Activated naive CD4-positive, alpha-beta T cell treated with anti-CD3 and anti-CD28 coated beads for 36 hours (primary cell): ENCODE results near the gene TBX10. TPM values are rescaled to one million over a fixed set of nuclear protein-coding genes. Genes with fewer than 3 reads are reported as not detected.
"Not testable (repeated sequence)": the region's sequence is repeated elsewhere in the genome, so short reads cannot be mapped to it uniquely, and the experiment has no call there.

Experiments used
- CTCF ChIA-PET: fragments of 350-600 bp; sonication (Branson Sonifier 250); formaldehyde crosslinking; loops from one replicate; lab custom pipeline; 2021; ENCODE audit warnings: antibody characterized with exemption; lab: Charles Lee
- DNase-seq: peaks from one replicate; pipeline ENCODE4 v3.0.0-alpha.2; 2020
- H3K27ac Mint-ChIP-seq: one replicate; pipeline ENCODE4 v1.8.0; 2021; ENCODE audit warnings: mild to moderate bottlenecking, mixed read lengths
- H3K27me3 Mint-ChIP-seq: one replicate; pipeline ENCODE4 v1.8.0; 2021; ENCODE audit warnings: low read depth, mixed read lengths
- H3K36me3 Mint-ChIP-seq: one replicate; pipeline ENCODE4 v1.8.0; 2021; ENCODE audit warnings: low read depth, mixed read lengths
- H3K4me1 Mint-ChIP-seq: one replicate; pipeline ENCODE4 v1.8.0; 2021; ENCODE audit warnings: low read depth, mixed read lengths
- H3K4me3 Mint-ChIP-seq: one replicate; pipeline ENCODE4 v1.8.0; 2021; ENCODE audit warnings: mild to moderate bottlenecking, moderate library complexity, mixed read lengths
- H3K9me3 Mint-ChIP-seq: one replicate; pipeline ENCODE4 v1.8.0; 2021; ENCODE audit warnings: mixed read lengths
- intact Hi-C: fragments of 100-400 bp; cut with micrococcal nuclease; formaldehyde crosslinking; loops from one replicate; pipeline ENCODE4 v1.15.1; 2023
- total RNA-seq, 2 experiments: library from RNA; stranded (reverse); gene quantifications; one replicate each; pipeline ENCODE4 v1.2.3, GENCODE V29; 2021

The TBX10 gene
- total RNA-seq, 2 experiments from 2014 or later, result not detected

DNA sequence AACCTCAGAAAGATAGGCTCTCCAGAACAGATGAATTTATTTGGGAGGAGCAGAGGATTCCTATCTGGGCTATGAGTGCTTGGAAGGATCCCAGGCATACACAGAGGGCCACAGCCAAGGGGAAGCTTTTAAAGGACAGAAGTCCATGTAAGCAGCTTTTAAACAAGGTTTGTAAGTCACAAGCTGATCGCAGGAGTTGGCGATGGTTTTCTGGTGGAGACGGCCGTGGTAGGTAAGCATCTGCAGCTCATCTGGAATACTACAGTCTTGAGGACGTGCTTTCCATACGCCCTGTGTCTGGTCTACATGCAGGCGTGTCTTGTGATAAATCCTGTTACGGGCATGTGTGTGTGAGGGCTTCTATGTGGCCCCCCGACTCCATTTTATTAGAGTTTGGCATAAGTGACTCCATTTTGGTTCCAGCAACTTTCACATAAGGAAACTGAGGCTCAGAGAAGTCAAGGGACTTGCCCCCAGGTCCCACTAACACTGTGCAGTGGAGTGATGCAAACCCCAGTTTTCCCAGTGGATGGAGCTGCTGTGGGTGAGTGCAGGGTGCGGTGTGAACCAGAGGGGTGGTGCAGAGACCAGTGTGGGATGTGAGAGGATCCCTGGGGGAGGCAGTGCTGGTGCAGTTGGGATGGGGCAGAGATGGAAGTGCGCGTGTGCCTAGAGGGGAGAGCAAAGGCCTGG is 22.7 kb upstream of the TBX10 start:
- H3K27ac Mint-ChIP-seq, result no peak overlapping the region
- H3K27me3 Mint-ChIP-seq, result no peaks in the 10 kb centered on the region
- DNase-seq, result no peak
- intact Hi-C loops, result no loop called here
- H3K36me3 Mint-ChIP-seq, result no peaks in the 10 kb centered on the region
- H3K4me1 Mint-ChIP-seq, result peaks cover 6% of the 10 kb centered on the region
- CTCF ChIA-PET, result interaction anchor here (0.8 to 1.3 kb wide), 2 partner anchors 16 to 26 kb away, joined by 3 read pairs; no protein-coding TSS in a partner anchor
- no peaks in the 10 kb centered on the region for H3K9me3 Mint-ChIP-seq
- H3K4me3 Mint-ChIP-seq, result no peak overlapping the region

DNA sequence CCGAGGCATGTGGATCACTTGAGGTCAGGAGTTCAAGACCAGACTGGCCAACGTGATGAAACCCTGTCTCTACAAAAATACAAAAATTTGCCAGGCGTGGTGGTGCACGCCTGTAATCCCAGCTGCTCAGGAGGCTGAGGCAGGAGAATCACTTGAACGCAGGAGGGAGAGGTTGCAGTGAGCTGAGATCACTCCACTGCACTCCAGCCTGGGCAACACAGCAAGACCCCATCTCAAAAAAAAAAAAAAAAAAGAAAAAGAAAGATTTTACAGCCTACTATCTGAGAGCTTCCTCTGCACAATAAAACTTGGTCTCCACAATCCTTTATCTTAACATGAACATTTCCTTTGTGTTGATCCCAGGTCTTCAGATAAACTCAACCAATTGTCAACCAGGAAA is 21.2 kb upstream of the TBX10 start:
- H3K9me3 Mint-ChIP-seq, H3K36me3 Mint-ChIP-seq, DNase-seq, H3K4me1 Mint-ChIP-seq, H3K27me3 Mint-ChIP-seq, H3K4me3 Mint-ChIP-seq, intact Hi-C loops, H3K27ac Mint-ChIP-seq: not testable (repeated sequence)
- CTCF ChIA-PET, result interaction anchor here (0.6 kb wide), 1 partner anchor 43 kb away, joined by 3 read pairs; no protein-coding TSS in a partner anchor

DNA sequence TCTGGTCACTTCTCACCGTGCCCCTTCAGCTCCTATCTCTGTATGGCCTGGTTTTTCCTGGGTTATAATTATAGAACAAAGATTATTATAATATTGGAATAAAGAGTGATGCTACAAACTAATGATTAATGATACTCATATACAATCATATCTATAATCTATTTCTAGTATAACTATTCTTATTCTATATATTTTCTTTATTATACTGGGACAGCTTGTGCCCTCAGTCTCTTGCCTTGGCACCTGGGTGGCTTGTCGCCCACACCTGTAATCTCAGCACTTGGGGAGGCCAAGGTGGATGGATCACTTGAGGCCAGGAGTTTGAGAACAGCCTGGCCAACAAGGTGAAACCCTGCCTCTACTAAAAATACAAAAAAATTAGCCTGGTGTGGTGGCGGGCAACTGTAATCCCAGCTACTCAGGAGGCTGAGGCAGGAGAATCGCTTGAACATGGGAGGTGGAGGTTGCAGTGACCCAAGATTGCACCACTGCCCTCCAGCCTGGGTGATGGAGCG is 20.1 kb upstream of the TBX10 start:
- H3K9me3 Mint-ChIP-seq, DNase-seq, H3K36me3 Mint-ChIP-seq, H3K27ac Mint-ChIP-seq, H3K4me1 Mint-ChIP-seq, H3K4me3 Mint-ChIP-seq, H3K27me3 Mint-ChIP-seq: not testable (repeated sequence)
- CTCF ChIA-PET, result interaction anchor here (0.6 to 4.7 kb wide), 12 partner anchors 10 to 305 kb away, joined by 3 to 24 read pairs (median 3); partner anchors contain the start of genes ACY3 and NUDT8
- intact Hi-C loops, result loop anchor here (1.0 to 5.0 kb wide), 4 partner anchors 11 to 307 kb away; partner anchors contain the start of genes GSTP1, NUDT8 and POLD4

DNA sequence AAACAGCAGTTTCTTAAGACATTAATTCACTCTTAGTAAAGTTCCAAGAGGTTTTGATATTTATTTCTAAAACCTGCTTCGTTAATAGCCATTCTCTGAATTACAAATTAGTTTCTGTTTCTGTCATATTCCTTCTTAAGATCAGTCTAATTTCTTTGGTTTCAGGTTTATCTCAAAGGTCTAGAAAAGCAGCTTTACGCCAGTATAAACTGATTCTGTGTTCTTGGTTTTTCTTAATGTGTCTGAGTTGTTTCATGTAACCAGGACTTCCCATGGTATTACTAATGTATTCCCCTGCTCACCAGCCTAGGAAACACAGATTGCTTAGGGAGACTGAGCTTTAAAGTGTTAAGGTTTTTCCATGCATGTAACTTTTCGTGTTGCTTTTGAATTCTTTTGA is 17.7 kb upstream of the TBX10 start:
- Mint-ChIP-seq H3K36me3 (no peaks in the 10 kb centered on the region), H3K27ac (no peak overlapping the region), H3K9me3 (peaks cover 5% of the 10 kb centered on the region), H3K4me3 (no peak overlapping the region), H3K27me3 (no peaks in the 10 kb centered on the region), H3K4me1 (peaks cover 10% of the 10 kb centered on the region)
- no peak for DNase-seq
- intact Hi-C loops, result loop anchor here (5.0 kb wide), 2 partner anchors 75 to 305 kb away; partner anchors contain the start of genes GSTP1 and POLD4
- CTCF ChIA-PET, result interaction anchor here (2.4 to 4.7 kb wide), 2 partner anchors 9 to 28 kb away, joined by 12 to 24 read pairs; partner anchors contain the start of gene NUDT8

DNA sequence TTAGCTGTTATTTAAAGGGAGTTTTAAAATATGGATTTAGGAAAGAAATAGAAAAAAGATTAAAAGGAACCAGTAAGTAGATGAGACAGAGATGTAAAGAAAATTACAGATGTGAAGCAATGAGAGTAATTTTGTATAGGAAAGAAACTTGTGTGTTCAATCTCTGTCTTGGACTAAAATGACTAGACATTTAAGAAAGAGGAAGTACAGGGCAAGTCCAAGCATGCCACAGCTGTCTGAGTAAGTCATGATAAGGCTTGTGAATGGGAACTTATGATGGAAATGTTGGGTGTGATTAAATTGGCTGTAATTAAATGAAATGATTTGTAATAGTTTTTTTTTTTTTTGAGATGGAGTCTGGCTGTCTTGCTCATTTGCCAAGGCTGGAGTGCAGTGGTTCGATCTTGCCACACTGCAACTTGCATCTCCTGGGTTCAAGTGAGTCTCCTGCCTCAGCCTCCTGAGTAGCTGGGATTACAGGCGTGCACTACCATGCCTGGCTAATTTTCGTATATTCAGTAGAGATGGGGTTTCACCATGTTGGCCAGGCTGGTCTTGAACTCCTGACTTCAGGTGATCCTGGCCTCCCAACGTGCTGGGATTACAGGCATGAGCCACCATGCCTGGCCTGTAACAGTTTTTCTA is 16.8 kb upstream of the TBX10 start:
- H3K36me3 Mint-ChIP-seq, result no peaks in the 10 kb centered on the region
- peak; percentile 41 for DNase-seq
- CTCF ChIA-PET, result interaction anchor here (0.7 to 4.7 kb wide), 2 partner anchors 27 to 29 kb away, joined by 3 to 24 read pairs; partner anchors contain the start of gene NUDT8
- H3K27ac Mint-ChIP-seq, result no peak overlapping the region
- H3K4me3 Mint-ChIP-seq, result no peak overlapping the region
- intact Hi-C loops, result loop anchor here (5.0 kb wide), 2 partner anchors 74 to 304 kb away; partner anchors contain the start of genes GSTP1 and POLD4
- H3K4me1 Mint-ChIP-seq, result peaks cover 10% of the 10 kb centered on the region
- H3K27me3 Mint-ChIP-seq, result no peaks in the 10 kb centered on the region
- peaks cover 5% of the 10 kb centered on the region for H3K9me3 Mint-ChIP-seq

DNA sequence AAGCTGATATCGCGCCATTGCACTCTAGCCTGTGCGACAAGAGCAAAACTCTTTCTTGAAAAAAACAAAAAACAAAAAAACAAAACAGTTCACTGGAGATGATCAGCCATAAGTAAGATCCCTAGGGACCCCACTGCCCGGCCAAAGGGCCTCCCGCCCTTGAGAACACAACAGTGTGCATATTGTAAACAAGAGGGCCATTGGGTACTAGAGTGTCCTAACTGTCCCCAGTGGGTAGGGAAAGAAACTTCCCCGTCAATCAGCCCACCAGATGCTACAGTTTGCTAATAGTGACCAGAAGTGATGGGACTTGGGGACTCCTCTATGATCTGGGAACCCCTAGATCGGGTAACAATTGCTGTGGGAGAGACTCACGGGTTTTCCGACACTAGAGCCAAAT is 14.7 kb upstream of the TBX10 start:
- no peaks in the 10 kb centered on the region for H3K36me3 Mint-ChIP-seq
- H3K4me3 Mint-ChIP-seq, result no peak overlapping the region
- DNase-seq, result no peak
- CTCF ChIA-PET, result interaction anchor here (0.9 kb wide), 1 partner anchor 8 kb away, joined by 3 read pairs; no protein-coding TSS in a partner anchor
- H3K9me3 Mint-ChIP-seq, result peaks cover 5% of the 10 kb centered on the region
- H3K27ac Mint-ChIP-seq, result no peak overlapping the region
- no peaks in the 10 kb centered on the region for H3K27me3 Mint-ChIP-seq
- peaks cover 21% of the 10 kb centered on the region for H3K4me1 Mint-ChIP-seq
- intact Hi-C loops, result no loop called here

DNA sequence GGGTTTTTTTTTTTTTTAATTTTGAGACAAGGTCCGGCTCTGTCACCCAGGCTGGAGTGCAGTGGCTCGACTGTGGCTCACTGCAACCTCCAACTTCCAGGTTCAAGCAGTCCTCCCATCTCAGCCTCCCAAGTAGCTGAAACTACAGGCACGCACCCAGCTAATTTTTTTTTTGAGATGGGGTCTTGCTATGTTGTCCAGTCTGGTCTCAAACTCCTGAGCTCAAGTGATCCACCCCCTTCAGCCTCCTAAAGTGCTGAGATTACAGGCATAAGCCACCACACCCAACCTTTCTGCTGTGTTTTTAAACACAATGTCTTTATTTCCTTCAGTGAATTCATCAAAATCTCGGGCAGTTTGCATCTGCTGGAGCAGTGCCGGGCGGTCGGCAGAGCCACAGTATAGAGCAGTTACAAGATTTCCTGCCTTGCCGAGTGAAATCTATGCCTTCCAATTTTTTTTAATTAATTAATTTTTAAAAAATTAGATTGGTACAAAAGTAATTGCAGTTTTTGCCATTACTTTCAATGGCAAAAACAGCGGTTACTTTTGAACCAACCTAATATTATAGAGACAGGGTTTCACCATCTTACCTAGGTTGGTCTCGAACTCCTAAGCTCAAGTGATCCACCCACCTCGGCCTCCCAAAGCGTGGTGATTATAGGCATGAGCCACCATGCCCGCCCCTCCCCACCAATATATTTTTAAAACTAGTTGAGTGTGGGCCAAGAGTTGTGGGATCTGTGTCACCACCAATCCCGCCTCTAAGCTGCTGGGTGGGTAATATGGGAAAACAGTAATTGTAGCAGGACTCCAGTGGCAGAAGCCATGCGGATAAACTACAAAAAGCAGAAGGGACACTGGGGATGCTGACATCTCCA is 13.6 kb upstream of the TBX10 start:
- intact Hi-C loops, result no loop called here
- peaks cover 5% of the 10 kb centered on the region for H3K9me3 Mint-ChIP-seq
- H3K4me1 Mint-ChIP-seq, result peaks cover 21% of the 10 kb centered on the region
- DNase-seq, result no peak
- CTCF ChIA-PET, result no interaction called here
- H3K36me3 Mint-ChIP-seq, result no peaks in the 10 kb centered on the region
- no peak overlapping the region for H3K27ac Mint-ChIP-seq
- H3K27me3 Mint-ChIP-seq, result no peaks in the 10 kb centered on the region
- no peak overlapping the region for H3K4me3 Mint-ChIP-seq

DNA sequence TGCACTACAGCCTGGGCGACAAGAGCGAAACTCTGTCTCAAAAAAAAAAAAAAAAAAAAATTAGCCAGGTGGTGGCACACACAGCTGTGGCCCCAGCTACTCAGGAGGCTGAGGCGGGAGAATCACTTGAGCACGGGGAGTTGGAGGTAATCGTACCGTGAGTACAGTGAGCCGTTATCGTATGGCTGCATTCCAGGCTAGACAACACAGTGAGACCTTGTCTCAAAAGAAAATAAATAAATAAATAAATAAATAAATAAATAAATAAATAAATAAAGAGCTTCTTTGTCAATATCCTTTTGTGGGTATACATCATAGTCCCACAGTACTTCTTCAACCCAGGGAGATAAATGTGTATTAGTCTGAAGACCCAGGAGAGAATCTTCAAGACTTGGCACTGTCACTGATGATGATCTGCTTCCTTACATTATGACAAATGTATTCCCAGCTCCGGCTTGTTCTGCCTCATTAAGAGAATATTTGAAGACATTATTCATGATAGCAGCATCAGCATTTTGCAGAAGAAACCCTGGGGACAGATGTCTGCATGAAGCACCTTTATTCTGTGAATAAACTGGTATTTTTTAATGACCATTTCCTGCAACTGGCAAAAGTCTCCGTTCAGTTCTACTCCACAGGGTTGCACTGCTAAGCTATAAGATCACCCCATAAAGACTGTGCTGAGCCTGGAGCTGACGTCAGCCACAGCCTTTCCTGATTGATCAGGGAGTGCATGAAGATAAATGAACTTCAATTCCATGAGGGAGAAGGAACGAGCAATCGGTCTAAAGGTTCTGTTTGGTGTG is 12.6 kb upstream of the TBX10 start:
- H3K4me1 Mint-ChIP-seq, result peaks cover 21% of the 10 kb centered on the region
- intact Hi-C loops, result no loop called here

DNA sequence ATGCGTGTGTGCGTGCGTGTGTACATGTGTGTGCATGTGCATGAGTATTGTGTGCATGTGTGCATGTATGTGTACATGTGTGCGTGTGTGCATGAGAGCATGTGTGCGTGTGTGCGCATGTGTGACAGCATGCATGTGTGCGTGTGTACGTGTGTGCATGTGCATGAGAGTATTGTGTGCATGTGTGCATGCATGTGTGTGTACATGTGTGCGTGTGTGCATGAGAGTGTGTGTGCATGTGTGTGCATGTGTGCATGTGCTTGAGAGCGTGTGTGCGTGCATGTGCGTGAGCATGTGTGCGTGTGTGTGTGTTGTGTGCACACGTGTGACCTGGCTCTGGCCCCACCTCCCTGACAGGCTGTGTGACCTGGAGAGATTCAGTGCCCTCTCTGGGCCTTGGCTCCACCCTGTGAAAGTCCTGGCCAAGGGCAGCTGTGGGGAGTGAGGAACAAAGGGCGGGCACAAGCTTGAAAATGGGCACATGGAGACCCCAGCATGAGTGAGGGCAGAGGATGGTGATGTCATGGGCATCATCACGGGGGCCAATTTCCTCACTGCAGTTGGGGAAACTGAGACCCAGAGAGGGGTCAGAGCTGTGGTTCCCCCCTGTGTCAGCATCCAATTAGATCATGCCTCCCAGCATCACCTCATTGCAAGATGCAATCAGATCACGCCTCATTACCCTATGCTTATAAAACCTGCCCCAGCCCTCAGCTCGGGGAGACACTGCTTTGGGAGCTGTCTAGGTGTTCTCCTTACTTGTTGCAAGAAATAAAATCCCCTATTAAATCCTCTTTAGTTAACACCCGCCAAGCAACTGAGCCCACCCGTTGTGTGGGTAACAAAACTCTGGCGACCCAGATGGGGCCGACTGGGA is 10.3 kb upstream of the TBX10 start:
- intact Hi-C loops, result loop anchor here (5.0 kb wide), 1 partner anchor 77 kb away; no protein-coding TSS in a partner anchor
- peak overlapping the region; percentile 76 for H3K27ac Mint-ChIP-seq
- peaks cover 2% of the 10 kb centered on the region for H3K27me3 Mint-ChIP-seq
- no peak for DNase-seq
- CTCF ChIA-PET, result interaction anchor here (0.6 to 1.9 kb wide), 4 partner anchors 10 to 35 kb away, joined by 4 to 10 read pairs (median 5); partner anchors contain the start of gene NUDT8
- H3K4me3 Mint-ChIP-seq, result peak overlapping the region; percentile 79
- peaks cover 32% of the 10 kb centered on the region for H3K4me1 Mint-ChIP-seq
- H3K9me3 Mint-ChIP-seq, result no peaks in the 10 kb centered on the region
- H3K36me3 Mint-ChIP-seq, result no peaks in the 10 kb centered on the region

More for the DNA sequence above, 12.6 kb upstream of the TBX10 start:
- peaks cover 5% of the 10 kb centered on the region for H3K9me3 Mint-ChIP-seq
- no peaks in the 10 kb centered on the region for H3K36me3 Mint-ChIP-seq
- H3K27me3 Mint-ChIP-seq, result no peaks in the 10 kb centered on the region
- no peak for DNase-seq
- H3K4me3 Mint-ChIP-seq, result no peak overlapping the region
- CTCF ChIA-PET, result interaction anchor here (1.2 kb wide), 1 partner anchor 38 kb away, joined by 6 read pairs; no protein-coding TSS in a partner anchor
- no peak overlapping the region for H3K27ac Mint-ChIP-seq
